GM18951 (cell line): ENCODE results near the gene BAHCC1.

ENCODE experiments used
- POLR2A ChIP-seq: IDR thresholded peaks from 4 replicates; pipeline ENCODE4 v1.6.1; 2011; ENCODE audit warnings: mild to moderate bottlenecking; ENCODE audit not compliant: insufficient read length, insufficient read depth; ENCODE audit errors: extremely low read depth
- in situ Hi-C: fragments of 300-500 bp; cut with MboI; formaldehyde crosslinking; loops from one replicate; pipeline ENCODE4 v1.12.0; 2022; ENCODE audit warnings: low sequenced_read_pairs, mixed read lengths, inconsistent platforms; ENCODE audit not compliant: unreplicated experiment

Gene BAHCC1

GRCh38 chr17:81400996-81401722 is 5.9 kb downstream of the BAHCC1 start:
- TF ChIP-seq POLR2A = no peak
- in situ Hi-C loops = no loop called here

- in situ Hi-C loops = no loop called here
- TF ChIP-seq POLR2A = no peak
Observed at GRCh38 chr17:81401723-81402529, 6.7 kb downstream of the BAHCC1 start.

- TF ChIP-seq POLR2A = no peak
- in situ Hi-C loops = no loop called here
Observed at GRCh38 chr17:81402530-81402941, 7.3 kb downstream of the BAHCC1 start.

- TF ChIP-seq POLR2A = no peak
- in situ Hi-C loops = no loop called here
Observed at GRCh38 chr17:81402981-81403467, 7.8 kb downstream of the BAHCC1 start.

- in situ Hi-C loops = no loop called here
- no peak for TF ChIP-seq POLR2A
Observed at GRCh38 chr17:81403671-81404534, 8.6 kb downstream of the BAHCC1 start.

- no peak for TF ChIP-seq POLR2A
- in situ Hi-C loops = no loop called here
Observed at GRCh38 chr17:81404558-81405165, 9.4 kb downstream of the BAHCC1 start.

GRCh38 chr17:81405411-81405872 is 10.2 kb downstream of the BAHCC1 start:
- no peak for TF ChIP-seq POLR2A
- in situ Hi-C loops = no loop called here

GRCh38 chr17:81406117-81406953 is 11.1 kb downstream of the BAHCC1 start:
- in situ Hi-C loops = no loop called here
- no peak for TF ChIP-seq POLR2A

GRCh38 chr17:81408049-81408448 is 12.8 kb downstream of the BAHCC1 start:
- in situ Hi-C loops = no loop called here
- TF ChIP-seq POLR2A = no peak

- in situ Hi-C loops = no loop called here
- TF ChIP-seq POLR2A = no peak
Observed at GRCh38 chr17:81409190-81409935, 14.1 kb downstream of the BAHCC1 start.

- in situ Hi-C loops = no loop called here
Observed at GRCh38 chr17:81410852-81411251, 15.6 kb downstream of the BAHCC1 start.

More at GRCh38 chr17:81410852-81411251, 15.6 kb downstream of the BAHCC1 start:
- no peak for TF ChIP-seq POLR2A
